AG04449 (cell line): ENCODE measurements around the gene KCNIP1.

Experiments used
- CTCF ChIA-PET: fragments of 350-600 bp; formaldehyde crosslinking; extraction: SDS; loops from one replicate; lab custom pipeline; 2021; ENCODE audit warnings: antibody characterized with exemption; lab: Yijun Ruan, JAX
- POLR2A ChIA-PET: fragments of 400-600, 350-600 bp; formaldehyde crosslinking; extraction: SDS; loops from one replicate; lab custom pipeline; 2020; ENCODE audit warnings: antibody characterized with exemption, inconsistent platforms; lab: Yijun Ruan, JAX
- DNase-seq: peaks from one replicate; pipeline ENCODE4 v3.0.0-alpha.2; 2010; ENCODE audit warnings: low read depth, low spot score
- H3K4me3 ChIP-seq: 2 replicates; pipeline ENCODE4 v1.5.1; 2011; ENCODE audit warnings: low read depth, mild to moderate bottlenecking, control low read depth, low read length
- CTCF ChIP-seq: IDR thresholded peaks from one replicate; pipeline ENCODE4 v1.5.1; 2011; ENCODE audit warnings: mild to moderate bottlenecking, moderate library complexity, low read length, control low read depth, inconsistent platforms; ENCODE audit not compliant: insufficient read depth; ENCODE audit errors: missing control alignments

Gene KCNIP1

GRCh38 chr5:170627271-170627670 is 123.5 kb downstream of the KCNIP1 start:
- no peak for TF ChIP-seq CTCF
- POLR2A ChIA-PET, result no interaction called here
- H3K4me3 ChIP-seq, result no peak overlapping the region
- CTCF ChIA-PET, result interaction anchor here (1.7 to 14.7 kb wide), 3 partner anchors 11 to 194 kb away, joined by 7 to 292 read pairs (median 8); no protein-coding TSS in a partner anchor
- DNase-seq, result no peak

- no peak for DNase-seq
- no peak for TF ChIP-seq CTCF
- H3K4me3 ChIP-seq, result no peak overlapping the region
- POLR2A ChIA-PET, result no interaction called here
- CTCF ChIA-PET, result interaction anchor here (14.7 kb wide), 1 partner anchor 195 kb away, joined by 292 read pairs; no protein-coding TSS in a partner anchor
These were observed 124.2 kb downstream of the KCNIP1 start for GRCh38 chr5:170628028-170628427.

GRCh38 chr5:170628691-170629565 is 125.1 kb downstream of the KCNIP1 start:
- ChIA-PET POLR2A (no interaction called here), CTCF (interaction anchor here (0.7 to 14.7 kb wide), 2 partner anchors 196 to 210 kb away, joined by 3 to 292 read pairs; no protein-coding TSS in a partner anchor)
- TF ChIP-seq CTCF, result no peak
- H3K4me3 ChIP-seq, result no peak overlapping the region
- DNase-seq, result no peak

GRCh38 chr5:170629566-170630175 is 125.9 kb downstream of the KCNIP1 start:
- CTCF ChIA-PET, result interaction anchor here (14.7 kb wide), 1 partner anchor 197 kb away, joined by 292 read pairs; no protein-coding TSS in a partner anchor
- no peak overlapping the region for H3K4me3 ChIP-seq
- TF ChIP-seq CTCF, result no peak
- POLR2A ChIA-PET, result no interaction called here
- DNase-seq, result no peak

GRCh38 chr5:170630226-170630625 is 126.4 kb downstream of the KCNIP1 start:
- TF ChIP-seq CTCF, result no peak
- no peak for DNase-seq
- CTCF ChIA-PET, result interaction anchor here (2.1 to 9.2 kb wide), 4 partner anchors 192 to 404 kb away, joined by 6 to 176 read pairs (median 38); no protein-coding TSS in a partner anchor
- no peak overlapping the region for H3K4me3 ChIP-seq
- POLR2A ChIA-PET, result no interaction called here

- ChIA-PET POLR2A (no interaction called here), CTCF (interaction anchor here (1.1 to 9.2 kb wide), 12 partner anchors 9 to 405 kb away, joined by 3 to 176 read pairs (median 6); no protein-coding TSS in a partner anchor)
- TF ChIP-seq CTCF, result no peak
- no peak overlapping the region for H3K4me3 ChIP-seq
- no peak for DNase-seq
These were observed 126.9 kb downstream of the KCNIP1 start for GRCh38 chr5:170630711-170631141.
